H1 (cell line): ENCODE results near the gene GSX1. TPM values are rescaled to one million over a fixed set of nuclear protein-coding genes. Genes with fewer than 3 reads are reported as not detected.
"Not testable (repeated sequence)": the region's sequence is repeated elsewhere in the genome, so short reads cannot be mapped to it uniquely, and the experiment has no call there.

Experiments used
- CTCF ChIA-PET: fragments of 300-600 bp; sonication (Branson Sonifier 250); formaldehyde crosslinking; loops from one replicate; lab custom pipeline; 2021; ENCODE audit not compliant: partially characterized antibody; lab: Charles Lee
- POLR2A ChIA-PET: fragments of 300-600 bp; sonication (Branson Sonifier 250); formaldehyde crosslinking; loops from one replicate; lab custom pipeline; 2021; ENCODE audit warnings: inconsistent platforms; ENCODE audit not compliant: partially characterized antibody; lab: Charles Lee
- DNase-seq, 2 experiments: peaks; one replicate each; pipeline versions ENCODE4 v3.0.0 to v3.0.0-alpha.2; 2010 to 2022; ENCODE audit warnings: low spot score in 2 of 2, low read depth in 1 of 2, mixed read lengths in 1 of 2
- FAIRE-seq: peaks from 2 replicates; lab custom pipeline; 2011; peaks lifted over from hg19 to GRCh38; lab: Jason Lieb, UNC
- H2AFZ ChIP-seq: 2 replicates; pipeline ENCODE4 v1.8.1; 2012; ENCODE audit warnings: low read length, inconsistent platforms
- H2AK5ac ChIP-seq: 2 replicates; pipeline ENCODE4 v1.6.1; 2013; ENCODE audit warnings: low read depth, low read length
- H2BK120ac ChIP-seq: replicated peaks from 2 replicates; pipeline ENCODE3; 2013; ENCODE audit warnings: low read depth, low read length, inconsistent platforms
- H2BK12ac ChIP-seq: 2 replicates; pipeline ENCODE4 v1.6.1; 2013; ENCODE audit warnings: low read depth, low read length
- H2BK15ac ChIP-seq: 2 replicates; pipeline ENCODE4 v1.6.1; 2013; ENCODE audit warnings: low read length
- H2BK20ac ChIP-seq: 2 replicates; pipeline ENCODE4 v1.6.1; 2013; ENCODE audit warnings: low read length
- H2BK5ac ChIP-seq: 2 replicates; pipeline ENCODE4 v1.6.1; 2013; ENCODE audit warnings: low read depth, low read length
- H3K14ac ChIP-seq: 2 replicates; pipeline ENCODE4 v1.6.1; 2013; ENCODE audit warnings: inconsistent platforms; ENCODE audit not compliant: insufficient read length
- H3K18ac ChIP-seq: 2 replicates; pipeline ENCODE4 v1.6.1; 2013; ENCODE audit warnings: low read length; ENCODE audit errors: extremely low read depth
- H3K23ac ChIP-seq: 2 replicates; pipeline ENCODE4 v1.6.1; 2013; ENCODE audit warnings: inconsistent platforms; ENCODE audit not compliant: insufficient read length
- H3K23me2 ChIP-seq: 2 replicates; pipeline ENCODE4 v1.6.1; 2013; ENCODE audit warnings: low read depth, low read length
- H3K27ac ChIP-seq: 2 replicates; pipeline ENCODE4 v1.6.1; 2011; ENCODE audit warnings: low read depth, low read length, inconsistent platforms
- H3K27me3 ChIP-seq, 4 experiments: replicated peaks in 1 of 4; 1 replicate in 1 of 4; 2 replicates in 3 of 4; pipeline versions ENCODE4 v1.6.1 to v1.8.1; 2011 to 2013; ENCODE audit warnings: low read length in 3 of 4, mild to moderate bottlenecking in 3 of 4, inconsistent platforms in 2 of 4, mixed read lengths in 2 of 4, moderate library complexity in 1 of 4; ENCODE audit not compliant: control insufficient read depth in 3 of 4, insufficient read depth in 3 of 4; ENCODE audit errors: extremely low read depth in 1 of 4
- H3K36me3 ChIP-seq, 4 experiments: 2 replicates each; pipeline versions ENCODE4 v1.6.1 to v1.8.1; 2011 to 2013; ENCODE audit warnings: mild to moderate bottlenecking in 4 of 4, low read length in 3 of 4, moderate library complexity in 2 of 4, control low read depth in 1 of 4, inconsistent platforms in 1 of 4; ENCODE audit not compliant: insufficient read depth in 4 of 4, control insufficient read depth in 2 of 4
- H3K4ac ChIP-seq: replicated peaks from 2 replicates; pipeline ENCODE3; 2013; ENCODE audit warnings: low read length, low read depth, mixed read lengths, inconsistent platforms; ENCODE audit not compliant: insufficient read length
- H3K4me1 ChIP-seq, 4 experiments: replicated peaks in 1 of 4; 1 replicate in 1 of 4; 2 replicates in 3 of 4; pipeline versions ENCODE4 v1.6.1 to v1.8.1; 2011 to 2013; ENCODE audit warnings: low read length in 3 of 4, inconsistent platforms in 2 of 4, mixed read lengths in 1 of 4; ENCODE audit not compliant: insufficient read depth in 4 of 4, control insufficient read depth in 3 of 4
- H3K4me2 ChIP-seq, 2 experiments: 2 replicates each; pipeline versions ENCODE4 v1.6.1 to v1.8.1; 2011 to 2013; ENCODE audit warnings: low read depth in 2 of 2, low read length in 2 of 2, control low read depth in 1 of 2, inconsistent platforms in 1 of 2, mild to moderate bottlenecking in 1 of 2; ENCODE audit not compliant: insufficient read depth in 1 of 2
- H3K4me3 ChIP-seq, 4 experiments: fragments of 200-600, 300-600 bp in 1 of 4; sonication (generic), shearing (Covaris generic), sonication (Bioruptor Twin) in 1 of 4; 2 replicates each; pipeline versions ENCODE4 v1.5.1 to v1.8.1; 2011 to 2016; ENCODE audit warnings: low read length in 4 of 4, low read depth in 3 of 4, control low read depth in 2 of 4, inconsistent platforms in 2 of 4, mild to moderate bottlenecking in 2 of 4, mixed read lengths in 1 of 4, moderate library complexity in 1 of 4; ENCODE audit not compliant: insufficient read depth in 2 of 4; ENCODE audit errors: extremely low read depth in 1 of 4
- H3K56ac ChIP-seq: replicated peaks from 2 replicates; pipeline ENCODE3; 2013; ENCODE audit warnings: low read depth, mild to moderate bottlenecking, mixed read lengths, low read length, inconsistent platforms; ENCODE audit not compliant: insufficient read length
- H3K79me1 ChIP-seq: 2 replicates; pipeline ENCODE4 v1.6.1; 2013; ENCODE audit warnings: low read depth, low read length, control low read depth
- H3K79me2 ChIP-seq, 2 experiments: 2 replicates each; pipeline versions ENCODE4 v1.6.1 to v1.8.1; 2012 to 2013; ENCODE audit warnings: low read length in 2 of 2, mild to moderate bottlenecking in 2 of 2, inconsistent platforms in 1 of 2; ENCODE audit not compliant: insufficient read depth in 2 of 2, control insufficient read depth in 1 of 2
- H3K9ac ChIP-seq, 4 experiments: replicated peaks in 1 of 4; 1 replicate in 1 of 4; 2 replicates in 3 of 4; pipeline versions ENCODE4 v1.6.1 to v1.8.1; 2011 to 2013; ENCODE audit warnings: low read depth in 3 of 4, low read length in 3 of 4, control low read depth in 2 of 4, mild to moderate bottlenecking in 2 of 4, moderate library complexity in 2 of 4, inconsistent platforms in 1 of 4; ENCODE audit errors: extremely low read depth in 1 of 4
- H3K9me3 ChIP-seq, 2 experiments: 2 replicates each; pipeline versions ENCODE4 v1.6.1 to v1.8.1; 2012 to 2013; ENCODE audit warnings: mild to moderate bottlenecking in 2 of 2, moderate library complexity in 2 of 2, control low read depth in 1 of 2, inconsistent platforms in 1 of 2, low read depth in 1 of 2, low read length in 1 of 2, mixed read lengths in 1 of 2; ENCODE audit not compliant: insufficient read depth in 2 of 2
- H4K20me1 ChIP-seq, 2 experiments: replicated peaks in 1 of 2; 2 replicates each; pipeline versions ENCODE3 to v1.8.1; 2011 to 2013; ENCODE audit warnings: inconsistent platforms in 2 of 2, low read length in 2 of 2, mild to moderate bottlenecking in 1 of 2; ENCODE audit not compliant: insufficient read depth in 2 of 2, control insufficient read depth in 1 of 2
- H4K5ac ChIP-seq: 2 replicates; pipeline ENCODE4 v1.6.1; 2013; ENCODE audit warnings: low read length, low read depth, mixed read lengths, inconsistent platforms; ENCODE audit not compliant: insufficient read length
- H4K8ac ChIP-seq: 2 replicates; pipeline ENCODE4 v1.8.0; 2013; ENCODE audit warnings: mild to moderate bottlenecking, moderate library complexity, low read length, inconsistent platforms; ENCODE audit not compliant: insufficient read depth; ENCODE audit errors: extremely low read depth
- H4K91ac ChIP-seq: replicated peaks from 2 replicates; pipeline ENCODE3; 2013; ENCODE audit warnings: low read length, mixed read lengths, inconsistent platforms; ENCODE audit not compliant: insufficient read length
- WGBS, 2 experiments: shearing (Covaris generic) in 1 of 2; methylation state at CpG; one replicate each; pipeline versions ENCODE4 v1.1.6 to v1.1.7; 2013 to 2015; ENCODE audit warnings: low lambda C conversion rate in 2 of 2, mixed read lengths in 2 of 2, inconsistent platforms in 1 of 2, low coverage in 1 of 2, missing lambda C conversion rate in 1 of 2; ENCODE audit not compliant: insufficient replicate concordance in 2 of 2, insufficient coverage in 1 of 2, insufficient read length in 1 of 2; ENCODE audit errors: extremely low coverage in 1 of 2, missing lambda C conversion rate in 1 of 2; 5-methylcytosine and 5-hydroxymethylcytosine counted together
- polyA plus RNA-seq, 7 experiments: library from polyadenylated mRNA; depleted of rRNA in 3 of 7; stranded (reverse) in 5 of 7; unstranded in 2 of 7; fragments of >200 nt in 5 of 7; fragments of 200-250 nt in 2 of 7; gene quantifications; 1 replicate in 5 of 7; 2 replicates in 1 of 7; 4 replicates in 1 of 7; pipeline versions ENCODE4 v1.2.1 to v1.2.3, GENCODE V29; 2011 to 2013; ENCODE audit warnings: missing spikeins in 2 of 7, mixed read lengths in 2 of 7
- total RNA-seq: library from RNA; stranded (reverse); fragmentation: NEBNext Ultra II Directional; extraction: Animal tissue kit (Norgen Biotek cat#: 25700); gene quantifications from 2 replicates; pipeline ENCODE4 v1.2.1, GENCODE V29; 2021

GSX1 gene
- total and polyA plus RNA-seq, 2 of the 8 experiments (the other 6 are each of a cell fraction or from before 2014, with no cell fraction given) = not detected

DNA sequence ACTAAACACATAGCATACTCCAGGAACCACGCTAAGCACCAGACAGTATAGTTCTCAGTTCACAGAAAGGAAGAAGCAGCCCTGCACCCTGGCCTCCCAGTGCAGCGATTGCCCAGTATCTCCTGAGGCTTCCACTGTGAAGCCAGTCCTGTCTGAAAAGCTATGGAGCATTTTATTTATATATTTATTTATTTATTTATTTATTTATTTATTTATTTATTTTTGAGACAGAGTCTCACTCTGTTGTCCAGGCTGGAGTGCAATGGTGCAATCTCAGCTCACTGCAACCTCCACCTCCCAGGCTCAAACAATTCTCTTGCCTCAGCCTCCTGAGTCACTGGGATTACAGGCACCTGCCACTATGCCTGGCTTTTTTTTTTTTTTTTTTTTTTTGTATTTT lies 25.5 kb downstream of the GSX1 start:
- WGBS, 2 experiments = 88% methylated on average over 2 of the region's 2 CpGs; no CpG with 5 or more reads in 1 of the 2 experiments
- H3K36me3 ChIP-seq, H3K9me3 ChIP-seq, H3K23me2 ChIP-seq, H3K56ac ChIP-seq, H4K8ac ChIP-seq, H3K27ac ChIP-seq, H3K4ac ChIP-seq, FAIRE-seq, H2AK5ac ChIP-seq, H2BK20ac ChIP-seq, H4K20me1 ChIP-seq, H2BK15ac ChIP-seq, POLR2A ChIA-PET, H3K4me2 ChIP-seq, H2BK12ac ChIP-seq, H3K79me1 ChIP-seq, H2BK120ac ChIP-seq, H4K91ac ChIP-seq, H3K18ac ChIP-seq, H3K9ac ChIP-seq, H3K4me3 ChIP-seq, H3K23ac ChIP-seq, H3K79me2 ChIP-seq, H4K5ac ChIP-seq, H3K14ac ChIP-seq, DNase-seq, H2BK5ac ChIP-seq, H2AFZ ChIP-seq: not testable (repeated sequence)
- H3K4me1 ChIP-seq = peaks cover 12 to 24% (median 19%) of the 10 kb centered on the region in 4 experiments; a peak in 6 of 7 replicates
- CTCF ChIA-PET = interaction anchor here (0.8 to 14.6 kb wide), 11 partner anchors 10 to 456 kb away, joined by 3 to 241 read pairs (median 5); partner anchors contain the start of gene LNX2
- peaks cover 33 to 81% (median 66%) of the 10 kb centered on the region in 4 experiments for H3K27me3 ChIP-seq
